T-helper 22 cell (primary cell): ENCODE measurements around the gene IFNB1.

Experiments
- DNase-seq: peaks from one replicate; pipeline ENCODE4 v3.0.0-alpha.2; 2020; ENCODE audit warnings: low read depth

IFNB1 gene

GRCh38 chr9:21070171-21070571 lies 7.6 kb downstream of the IFNB1 start:
- no peak for DNase-seq

GRCh38 chr9:21060919-21061561 lies 16.7 kb downstream of the IFNB1 start:
- no peak for DNase-seq

GRCh38 chr9:21056931-21057330 lies 20.8 kb downstream of the IFNB1 start:
- no peak for DNase-seq

- DNase-seq = no peak
Observed at GRCh38 chr9:21053851-21054250, 23.9 kb downstream of the IFNB1 start.

- DNase-seq = no peak
Observed at GRCh38 chr9:21047281-21047691, 30.5 kb downstream of the IFNB1 start.

- DNase-seq = no peak
Observed at GRCh38 chr9:21043841-21044240, 33.9 kb downstream of the IFNB1 start.

GRCh38 chr9:21042466-21042865 lies 35.3 kb downstream of the IFNB1 start:
- DNase-seq = no peak

- no peak for DNase-seq
Observed at GRCh38 chr9:21039302-21039701, 38.4 kb downstream of the IFNB1 start.

GRCh38 chr9:21037278-21037677 lies 40.5 kb downstream of the IFNB1 start:
- DNase-seq = no peak

GRCh38 chr9:21031808-21032183 lies 45.9 kb downstream of the IFNB1 start:
- DNase-seq = no peak

GRCh38 chr9:21031091-21031807 lies 46.5 kb downstream of the IFNB1 start, which contains the start of gene HACD4:
TSS of gene HACD4 (minus strand) at chr9:21031640. CDS start at chr9:21031590, 50 bp downstream.
- DNase-seq = peak; percentile 53

GRCh38 chr9:21030389-21031035 lies 47.2 kb downstream of the IFNB1 start:
- no peak for DNase-seq

- DNase-seq = no peak
Observed at GRCh38 chr9:21029661-21030060, 48.1 kb downstream of the IFNB1 start.

- no peak for DNase-seq
Observed at GRCh38 chr9:21028466-21028865, 49.3 kb downstream of the IFNB1 start.

- DNase-seq = no peak
Observed at GRCh38 chr9:21027295-21027694, 50.4 kb downstream of the IFNB1 start.
